Skeletal muscle tissue (tissue), 4 donors: ENCODE data around the gene GLCE. TPM values are rescaled to one million over a fixed set of nuclear protein-coding genes. Genes with fewer than 3 reads are reported as not detected.

ENCODE experiments used
- H3K27ac ChIP-seq: one replicate; pipeline ENCODE4 v1.7.0; 2013; ENCODE audit warnings: mild to moderate bottlenecking, low read depth, low read length, inconsistent platforms
- H3K27me3 ChIP-seq, 3 donors: one replicate each; pipeline ENCODE4 v1.7.0; 2013; ENCODE audit warnings: low read length in 3 of 3; ENCODE audit not compliant: control insufficient read depth in 3 of 3, insufficient read depth in 3 of 3
- H3K36me3 ChIP-seq, 3 donors: one replicate each; pipeline ENCODE4 v1.7.0; 2013; ENCODE audit warnings: low read length in 3 of 3; ENCODE audit not compliant: control insufficient read depth in 3 of 3, insufficient read depth in 3 of 3
- H3K4me1 ChIP-seq, 3 donors: one replicate each; pipeline ENCODE4 v1.7.0; 2013; ENCODE audit warnings: low read length in 3 of 3, mild to moderate bottlenecking in 3 of 3; ENCODE audit not compliant: control insufficient read depth in 3 of 3, insufficient read depth in 3 of 3
- H3K4me3 ChIP-seq, 3 donors: one replicate each; pipeline ENCODE4 v1.7.0; 2013; ENCODE audit warnings: low read length in 3 of 3
- H3K9ac ChIP-seq, 3 donors: one replicate each; pipeline ENCODE4 v1.7.0; 2013; ENCODE audit warnings: low read length in 3 of 3, mild to moderate bottlenecking in 3 of 3, moderate library complexity in 2 of 3, low read depth in 1 of 3
- H3K9me3 ChIP-seq, 3 donors: one replicate each; pipeline ENCODE4 v1.7.0; 2013; ENCODE audit warnings: low read length in 3 of 3; ENCODE audit not compliant: control insufficient read depth in 3 of 3
- total RNA-seq: library from RNA; depleted of rRNA; stranded (reverse); fragments of >200 nt; gene quantifications from one replicate; pipeline ENCODE4 v1.2.3, GENCODE V29; 2014
- donor health status: Osteomylitis.

GLCE gene
- total RNA-seq, 1 donor from 2014 or later, result 38.6 TPM

GRCh38 chr15:69217381-69217780 lies 56.9 kb downstream of the GLCE start:
- Histone ChIP-seq H3K9me3 (no peaks in the 10 kb centered on the region), H3K4me1 (no peaks in the 10 kb centered on the region), H3K27ac (no peak overlapping the region), H3K27me3 (no peaks in the 10 kb centered on the region), H3K9ac (no peak overlapping the region), H3K36me3 (no peaks in the 10 kb centered on the region), H3K4me3 (no peak overlapping the region)

DNA sequence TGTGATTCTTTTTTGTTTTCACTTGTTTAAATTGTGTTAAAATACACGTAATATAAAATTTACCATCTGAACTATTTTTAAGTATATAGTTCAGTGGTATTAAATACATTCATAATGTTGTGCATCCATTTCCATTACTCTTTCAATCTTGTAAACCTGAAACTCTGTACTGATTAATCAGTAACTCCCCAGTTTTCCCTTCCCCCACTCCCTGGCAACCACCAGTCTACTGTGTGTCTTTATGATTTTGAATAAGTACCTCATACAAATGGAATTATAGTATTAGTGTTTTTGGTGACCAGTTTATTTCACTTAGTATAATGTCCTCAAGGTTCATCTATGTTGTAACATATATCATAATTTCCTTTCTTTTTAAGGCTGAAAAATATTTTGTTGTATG lies 59.3 kb downstream of the GLCE start:
- H3K9ac ChIP-seq, result no peak overlapping the region
- H3K4me3 ChIP-seq, result no peak overlapping the region
- H3K27me3 ChIP-seq, result no peaks in the 10 kb centered on the region
- H3K36me3 ChIP-seq, result no peaks in the 10 kb centered on the region
- H3K9me3 ChIP-seq, result peaks cover 0 to 2% (median 0%) of the 10 kb centered on the region in 3 donors
- H3K27ac ChIP-seq, result no peak overlapping the region
- no peaks in the 10 kb centered on the region for H3K4me1 ChIP-seq

- Histone ChIP-seq H3K9me3 (peaks cover 0 to 2% (median 0%) of the 10 kb centered on the region in 3 donors), H3K27me3 (no peaks in the 10 kb centered on the region), H3K4me1 (no peaks in the 10 kb centered on the region), H3K36me3 (no peaks in the 10 kb centered on the region), H3K27ac (no peak overlapping the region), H3K4me3 (no peak overlapping the region), H3K9ac (no peak overlapping the region)
Measured at GRCh38 chr15:69222002-69222474, 61.6 kb downstream of the GLCE start.

DNA sequence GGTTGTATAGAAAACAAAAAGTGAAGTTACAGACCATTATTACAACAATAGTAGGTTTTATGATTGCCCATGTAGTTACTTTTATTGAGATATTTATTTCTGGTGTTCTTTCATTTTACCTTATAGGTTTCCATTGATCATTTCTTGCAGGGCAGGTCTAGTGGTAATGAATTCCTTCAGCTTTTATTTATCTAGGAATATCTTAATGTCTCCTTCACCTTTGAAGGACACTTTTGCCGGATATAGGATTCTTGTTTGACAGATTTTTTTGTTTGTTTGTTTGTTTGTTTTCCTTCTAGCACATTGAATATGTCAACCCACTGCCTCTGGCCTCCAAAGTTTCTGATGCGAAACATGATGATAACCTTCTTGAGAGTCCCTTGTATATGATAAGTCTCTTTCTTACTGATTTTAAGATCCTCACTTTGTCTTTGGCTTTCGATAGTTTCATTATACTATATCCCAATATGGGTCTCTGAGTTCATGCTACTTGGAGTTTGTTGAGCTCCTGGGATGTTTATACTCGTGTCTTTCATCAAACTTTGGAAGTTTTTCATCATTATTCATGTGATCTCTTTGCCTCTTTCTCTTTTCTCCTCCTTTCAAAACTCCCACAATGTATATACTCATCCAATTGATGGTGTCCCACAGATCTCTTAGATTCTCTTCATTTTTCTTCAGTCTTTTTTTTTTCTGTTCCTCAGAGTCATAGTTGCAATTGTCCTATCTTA lies 62.8 kb downstream of the GLCE start:
- Histone ChIP-seq H3K27ac (no peak overlapping the region), H3K36me3 (no peaks in the 10 kb centered on the region), H3K9ac (no peak overlapping the region), H3K4me3 (no peak overlapping the region), H3K27me3 (no peaks in the 10 kb centered on the region), H3K4me1 (no peaks in the 10 kb centered on the region), H3K9me3 (peaks cover 0 to 2% (median 0%) of the 10 kb centered on the region in 3 donors)

GRCh38 chr15:69224383-69224782 lies 63.9 kb downstream of the GLCE start:
- no peak overlapping the region for H3K4me3 ChIP-seq
- H3K9me3 ChIP-seq, result peaks cover 0 to 2% (median 0%) of the 10 kb centered on the region in 3 donors
- no peaks in the 10 kb centered on the region for H3K4me1 ChIP-seq
- no peak overlapping the region for H3K9ac ChIP-seq
- no peaks in the 10 kb centered on the region for H3K27me3 ChIP-seq
- no peaks in the 10 kb centered on the region for H3K36me3 ChIP-seq
- H3K27ac ChIP-seq, result no peak overlapping the region

GRCh38 chr15:69225355-69226022 lies 65.1 kb downstream of the GLCE start:
- peaks cover 0 to 2% (median 0%) of the 10 kb centered on the region in 3 donors for H3K9me3 ChIP-seq
- no peaks in the 10 kb centered on the region for H3K27me3 ChIP-seq
- no peak overlapping the region for H3K4me3 ChIP-seq

DNA sequence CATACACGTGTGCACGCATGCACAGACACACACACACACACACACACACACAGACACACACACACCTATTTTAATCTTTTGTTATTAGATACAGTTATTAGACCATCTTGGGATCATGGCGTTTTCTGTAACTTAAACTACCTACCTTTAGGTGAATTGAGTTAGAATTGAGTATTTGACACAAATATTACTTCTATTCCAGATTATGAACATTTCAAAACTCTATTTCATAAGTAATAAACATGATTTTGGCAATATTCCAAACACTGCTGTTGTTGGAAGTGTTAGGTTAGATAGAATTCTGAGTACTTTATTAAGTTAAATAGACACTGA lies 65.6 kb downstream of the GLCE start:
- Histone ChIP-seq H3K27me3 (no peaks in the 10 kb centered on the region), H3K4me1 (no peaks in the 10 kb centered on the region), H3K27ac (no peak overlapping the region)

More at GRCh38 chr15:69225355-69226022, 65.1 kb downstream of the GLCE start:
- Histone ChIP-seq H3K4me1 (no peaks in the 10 kb centered on the region), H3K36me3 (no peaks in the 10 kb centered on the region), H3K9ac (no peak overlapping the region), H3K27ac (no peak overlapping the region)

GRCh38 chr15:69232144-69232543 lies 71.7 kb downstream of the GLCE start:
- no peaks in the 10 kb centered on the region for H3K27me3 ChIP-seq
- no peak overlapping the region for H3K4me3 ChIP-seq
- no peaks in the 10 kb centered on the region for H3K4me1 ChIP-seq
- no peak overlapping the region for H3K27ac ChIP-seq
- H3K9me3 ChIP-seq, result no peaks in the 10 kb centered on the region
- H3K36me3 ChIP-seq, result no peaks in the 10 kb centered on the region
- H3K9ac ChIP-seq, result no peak overlapping the region

More for the DNA sequence above, 65.6 kb downstream of the GLCE start:
- Histone ChIP-seq H3K9ac (no peak overlapping the region), H3K36me3 (no peaks in the 10 kb centered on the region), H3K9me3 (peaks cover 0 to 2% (median 0%) of the 10 kb centered on the region in 3 donors), H3K4me3 (no peak overlapping the region)

GRCh38 chr15:69232765-69233164 lies 72.3 kb downstream of the GLCE start:
- no peaks in the 10 kb centered on the region for H3K36me3 ChIP-seq
- no peak overlapping the region for H3K9ac ChIP-seq
- no peaks in the 10 kb centered on the region for H3K27me3 ChIP-seq
- H3K9me3 ChIP-seq, result no peaks in the 10 kb centered on the region
- no peak overlapping the region for H3K4me3 ChIP-seq
- H3K4me1 ChIP-seq, result no peaks in the 10 kb centered on the region
- H3K27ac ChIP-seq, result no peak overlapping the region

DNA sequence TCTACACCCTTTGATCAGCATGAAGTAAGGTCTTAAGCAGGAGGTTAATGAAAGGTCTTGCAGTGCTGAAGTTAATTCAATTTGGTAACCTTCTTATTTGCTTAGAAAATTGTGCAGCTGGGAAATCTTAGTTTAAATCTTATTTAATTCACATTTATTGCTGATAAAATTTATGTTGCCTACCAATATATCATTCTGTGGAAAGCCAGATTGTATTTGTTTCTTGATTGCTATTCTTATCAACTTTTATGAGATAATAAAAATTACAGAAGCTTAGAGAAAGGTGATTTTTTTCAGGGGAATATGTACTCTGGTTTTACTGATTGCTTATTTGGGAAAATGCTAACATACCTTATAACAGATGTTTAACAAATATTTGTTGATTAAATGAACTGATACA lies 74.2 kb downstream of the GLCE start:
- no peak overlapping the region for H3K9ac ChIP-seq
- no peak overlapping the region for H3K4me3 ChIP-seq
- no peaks in the 10 kb centered on the region for H3K9me3 ChIP-seq
- H3K27ac ChIP-seq, result no peak overlapping the region
- H3K4me1 ChIP-seq, result no peaks in the 10 kb centered on the region
- H3K36me3 ChIP-seq, result no peaks in the 10 kb centered on the region
- H3K27me3 ChIP-seq, result no peaks in the 10 kb centered on the region
